Neutrophil (primary cell): ENCODE measurements around the gene ZNF90.

Source experiments
- H3K27ac ChIP-seq: fragments of 200-600 bp; sonication (generic); 2 replicates; pipeline ENCODE4 v1.5.1; 2016; ENCODE audit warnings: mild to moderate bottlenecking, moderate library complexity
- H3K27me3 ChIP-seq: fragments of 200-600 bp; sonication (generic); 2 replicates; pipeline ENCODE4 v1.6.0; 2016; ENCODE audit warnings: mild to moderate bottlenecking
- H3K36me3 ChIP-seq: fragments of 200-600 bp; sonication (generic); 2 replicates; pipeline ENCODE4 v1.5.1; 2017
- H3K4me1 ChIP-seq, 2 experiments: fragments of 200-600 bp in 1 of 2; sonication (generic) in 1 of 2; 1 replicate in 1 of 2; 2 replicates in 1 of 2; pipeline versions ENCODE4 v1.5.1 to v1.6.1; 2013 to 2016; ENCODE audit warnings: low read depth in 1 of 2, low read length in 1 of 2, mild to moderate bottlenecking in 1 of 2, moderate library complexity in 1 of 2; ENCODE audit not compliant: control insufficient read depth in 1 of 2, insufficient read depth in 1 of 2
- H3K4me3 ChIP-seq, 2 experiments: fragments of 200-600 bp in 1 of 2; sonication (generic) in 1 of 2; 1 replicate in 1 of 2; 2 replicates in 1 of 2; pipeline ENCODE4 v1.5.1; 2013 to 2016; ENCODE audit warnings: low read depth in 1 of 2, low read length in 1 of 2, mild to moderate bottlenecking in 1 of 2, moderate library complexity in 1 of 2
- H3K9me3 ChIP-seq: fragments of 200-600 bp; sonication (generic); 2 replicates; pipeline ENCODE4 v1.5.1; 2016
- CTCF ChIP-seq: fragments of 200-600 bp; sonication (generic); IDR thresholded peaks from 2 replicates; pipeline ENCODE4 v1.5.1; 2016; ENCODE audit warnings: antibody characterized with exemption

ZNF90 gene

GRCh38 chr19:20077791-20078463 lies at the start of gene ZNF90:
Gene ZNF90, plus strand, starts transcription at chr19:20078000. Its CDS starts 133 bp downstream, at chr19:20078133.
- no peaks in the 10 kb centered on the region for H3K9me3 ChIP-seq
- peak within 1 kb of the TSS; percentile 63 for H3K27ac ChIP-seq
- H3K36me3 ChIP-seq, result no peaks in the 10 kb centered on the region
- peaks cover 15 to 18% of the 10 kb centered on the region in 2 experiments for H3K4me1 ChIP-seq
- TF ChIP-seq CTCF, result no peak
- peak within 1 kb of the TSS; percentile 59 to 74 for H3K4me3 ChIP-seq
- no peaks in the 10 kb centered on the region for H3K27me3 ChIP-seq

- Histone ChIP-seq H3K4me1 (no peaks in the 10 kb centered on the region), H3K27ac (no peak overlapping the region), H3K36me3 (no peaks in the 10 kb centered on the region), H3K4me3 (no peak overlapping the region), H3K27me3 (no peaks in the 10 kb centered on the region), H3K9me3 (no peaks in the 10 kb centered on the region)
- TF ChIP-seq CTCF, result no peak
Measured at GRCh38 chr19:20028611-20029010, 49.2 kb upstream of the ZNF90 start.

- H3K4me3 ChIP-seq, result no peak overlapping the region
- no peaks in the 10 kb centered on the region for H3K9me3 ChIP-seq
- H3K36me3 ChIP-seq, result no peaks in the 10 kb centered on the region
- peaks cover 0 to 11% of the 10 kb centered on the region in 2 experiments for H3K4me1 ChIP-seq
- TF ChIP-seq CTCF, result no peak
- no peak overlapping the region for H3K27ac ChIP-seq
- peaks cover 14% of the 10 kb centered on the region for H3K27me3 ChIP-seq
Measured at GRCh38 chr19:20035935-20036334, 41.9 kb upstream of the ZNF90 start.

GRCh38 chr19:20038358-20039202 lies 39.2 kb upstream of the ZNF90 start:
- Histone ChIP-seq H3K27me3 (peaks cover 14% of the 10 kb centered on the region), H3K4me1 (peaks cover 0 to 11% of the 10 kb centered on the region in 2 experiments), H3K36me3 (no peaks in the 10 kb centered on the region), H3K27ac (no peak overlapping the region), H3K4me3 (peak overlapping the region; percentile 56 to 61), H3K9me3 (peaks cover 4% of the 10 kb centered on the region)
- TF ChIP-seq CTCF, result no peak

GRCh38 chr19:20039203-20039723 lies 38.5 kb upstream of the ZNF90 start, which contains the start of gene ZNF682:
Gene ZNF682, minus strand, starts transcription at chr19:20039505. Its CDS starts 160 bp downstream, at chr19:20039345.
- Histone ChIP-seq H3K27me3 (peaks cover 14% of the 10 kb centered on the region), H3K9me3 (peaks cover 4% of the 10 kb centered on the region), H3K4me3 (peak within 1 kb of the TSS; percentile 56 to 61), H3K4me1 (peaks cover 0 to 11% of the 10 kb centered on the region in 2 experiments), H3K27ac (no peak within 1 kb of the TSS), H3K36me3 (no peaks in the 10 kb centered on the region)
- TF ChIP-seq CTCF, result no peak
